Upper lobe of left lung (tissue), 6 donors: ENCODE results near the gene GLUL. TPM values are rescaled to one million over a fixed set of nuclear protein-coding genes. Genes with fewer than 3 reads are reported as not detected.
A peak's percentile ranks its signal among the peaks of the same experiment; 100 is the strongest.

Experiments used
- ATAC-seq, 2 donors: fragments of 200-7000 bp; cut with Tn5 transposase; one replicate each; pipeline ENCODE4 v1.9.1; 2022; ENCODE audit warnings: mild to moderate bottlenecking in 2 of 2, moderate library complexity in 2 of 2; ENCODE audit not compliant: low FRiP score in 2 of 2
- DNase-seq, 2 donors: peaks; one replicate each; pipeline ENCODE4 v3.0.0-alpha.2; 2019 to 2020
- H3K27ac ChIP-seq, 4 donors: fragments of 200-600 bp; sonication (generic); one replicate each; pipeline ENCODE4 v1.5.1; 2016 to 2019
- H3K27me3 ChIP-seq, 4 donors: fragments of 200-600 bp; sonication (generic); one replicate each; pipeline ENCODE4 v1.5.1; 2017 to 2019
- H3K36me3 ChIP-seq, 4 donors: fragments of 200-600 bp; sonication (generic); one replicate each; pipeline ENCODE4 v1.5.1; 2016 to 2019
- H3K4me1 ChIP-seq, 4 donors: fragments of 200-600 bp; sonication (generic); one replicate each; pipeline ENCODE4 v1.5.1; 2018 to 2019
- H3K4me3 ChIP-seq, 4 donors: fragments of 200-600 bp; sonication (generic); one replicate each; pipeline ENCODE4 v1.5.1; 2017 to 2019; ENCODE audit warnings: mild to moderate bottlenecking in 2 of 4, moderate library complexity in 1 of 4
- H3K9me3 ChIP-seq, 4 donors: fragments of 200-600 bp; sonication (generic); one replicate each; pipeline ENCODE4 v1.5.1; 2018 to 2019
- EP300 ChIP-seq, 4 donors: sonication (generic); formaldehyde crosslinking; IDR thresholded peaks; one replicate each; pipeline ENCODE4 v1.5.1; 2017; ENCODE audit warnings: antibody characterized with exemption in 4 of 4, control low read depth in 2 of 4
- POLR2A ChIP-seq, 4 donors: fragments of 450-650 bp; IDR thresholded peaks; one replicate each; pipeline ENCODE4 v1.5.1; 2016 to 2017; ENCODE audit warnings: antibody characterized with exemption in 4 of 4, mild to moderate bottlenecking in 2 of 4
- POLR2AphosphoS5 ChIP-seq, 2 donors: sonication (generic); formaldehyde crosslinking; IDR thresholded peaks; one replicate each; pipeline ENCODE4 v1.5.1; 2017; ENCODE audit warnings: antibody characterized with exemption in 2 of 2
- WGBS, 2 donors: methylation state at CpG; one replicate each; pipeline ENCODE4 v1.1.5; 2017 to 2018; 5-methylcytosine and 5-hydroxymethylcytosine counted together
- total RNA-seq, 6 donors: library from RNA; depleted of rRNA in 4 of 6; stranded (reverse); fragments of >200 nt in 4 of 6; gene quantifications; one replicate each; pipeline versions ENCODE4 v1.1.0 to v1.2.1, GENCODE V29; 2016 to 2021
- TF ChIP-seq, protein P1 (sequence below), 6 experiments: fragments of 450-650 bp in 4 of 6; fragments of 200-600 bp in 2 of 6; sonication (generic) in 2 of 6; IDR thresholded peaks; one replicate each; pipeline ENCODE4 v1.5.1; 2016 to 2019; ENCODE audit warnings: antibody characterized with exemption in 6 of 6
- donor health status: DM: no; HTN: no; CAD: no; lungs with moderate emphysema.
- donor health status: DM: no; HTN: yes; CAD: no; lungs with severe emphysema.

GLUL gene
- total RNA-seq, 6 donors from 2014 or later = 1,145 to 1,831 (median 1,583) TPM

DNA sequence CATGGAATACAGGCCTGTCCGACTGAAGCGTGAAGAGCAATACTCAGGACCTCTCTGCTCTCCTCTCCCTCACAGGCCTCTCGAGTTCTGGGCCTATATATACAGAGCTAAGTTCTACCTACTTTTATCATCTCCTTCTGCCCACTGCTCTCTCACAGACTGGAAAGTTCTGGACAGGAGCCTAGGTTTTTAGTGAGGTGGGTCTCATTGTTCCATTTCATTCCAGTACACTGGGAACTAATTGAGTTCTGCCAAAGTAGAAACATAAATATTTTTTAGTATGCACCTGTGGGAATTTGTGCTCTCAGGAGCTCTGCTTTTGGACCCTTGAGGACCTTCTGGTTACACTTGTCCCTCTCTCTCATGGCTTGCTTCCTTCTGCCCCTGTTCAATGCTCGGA is 9.0 kb upstream of the GLUL start, which contains the start of gene TEDDM1:
Gene TEDDM1, minus strand, starts transcription at position 101 of the 400 bp plus-strand sequence. CDS start 182 bp downstream, outside the sequence.
- peaks cover 15 to 21% (median 18%) of the 10 kb centered on the region in 4 donors for H3K4me1 ChIP-seq
- TF ChIP-seq, protein P1, sequence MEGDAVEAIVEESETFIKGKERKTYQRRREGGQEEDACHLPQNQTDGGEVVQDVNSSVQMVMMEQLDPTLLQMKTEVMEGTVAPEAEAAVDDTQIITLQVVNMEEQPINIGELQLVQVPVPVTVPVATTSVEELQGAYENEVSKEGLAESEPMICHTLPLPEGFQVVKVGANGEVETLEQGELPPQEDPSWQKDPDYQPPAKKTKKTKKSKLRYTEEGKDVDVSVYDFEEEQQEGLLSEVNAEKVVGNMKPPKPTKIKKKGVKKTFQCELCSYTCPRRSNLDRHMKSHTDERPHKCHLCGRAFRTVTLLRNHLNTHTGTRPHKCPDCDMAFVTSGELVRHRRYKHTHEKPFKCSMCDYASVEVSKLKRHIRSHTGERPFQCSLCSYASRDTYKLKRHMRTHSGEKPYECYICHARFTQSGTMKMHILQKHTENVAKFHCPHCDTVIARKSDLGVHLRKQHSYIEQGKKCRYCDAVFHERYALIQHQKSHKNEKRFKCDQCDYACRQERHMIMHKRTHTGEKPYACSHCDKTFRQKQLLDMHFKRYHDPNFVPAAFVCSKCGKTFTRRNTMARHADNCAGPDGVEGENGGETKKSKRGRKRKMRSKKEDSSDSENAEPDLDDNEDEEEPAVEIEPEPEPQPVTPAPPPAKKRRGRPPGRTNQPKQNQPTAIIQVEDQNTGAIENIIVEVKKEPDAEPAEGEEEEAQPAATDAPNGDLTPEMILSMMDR (IDR thresholded peaks at IDR 0.05) = no peak
- no peak for TF ChIP-seq EP300 (IDR thresholded peaks at IDR 0.05)
- no peak for TF ChIP-seq POLR2A (IDR thresholded peaks at IDR 0.05)
- TF ChIP-seq POLR2AphosphoS5 (IDR thresholded peaks at IDR 0.05) = no peak
- H3K9me3 ChIP-seq = peaks cover 0 to 3% (median 1%) of the 10 kb centered on the region in 4 donors
- no peaks in the 10 kb centered on the region for H3K36me3 ChIP-seq
- ATAC-seq = no peak
- no peak for DNase-seq
- no peak within 1 kb of the TSS for H3K27ac ChIP-seq
- 92 to 97% methylated on average over 4 of the region's 4 CpGs for whole genome bisulfite sequencing, 2 donors
- H3K27me3 ChIP-seq = no peaks in the 10 kb centered on the region
- no peak within 1 kb of the TSS for H3K4me3 ChIP-seq

DNA sequence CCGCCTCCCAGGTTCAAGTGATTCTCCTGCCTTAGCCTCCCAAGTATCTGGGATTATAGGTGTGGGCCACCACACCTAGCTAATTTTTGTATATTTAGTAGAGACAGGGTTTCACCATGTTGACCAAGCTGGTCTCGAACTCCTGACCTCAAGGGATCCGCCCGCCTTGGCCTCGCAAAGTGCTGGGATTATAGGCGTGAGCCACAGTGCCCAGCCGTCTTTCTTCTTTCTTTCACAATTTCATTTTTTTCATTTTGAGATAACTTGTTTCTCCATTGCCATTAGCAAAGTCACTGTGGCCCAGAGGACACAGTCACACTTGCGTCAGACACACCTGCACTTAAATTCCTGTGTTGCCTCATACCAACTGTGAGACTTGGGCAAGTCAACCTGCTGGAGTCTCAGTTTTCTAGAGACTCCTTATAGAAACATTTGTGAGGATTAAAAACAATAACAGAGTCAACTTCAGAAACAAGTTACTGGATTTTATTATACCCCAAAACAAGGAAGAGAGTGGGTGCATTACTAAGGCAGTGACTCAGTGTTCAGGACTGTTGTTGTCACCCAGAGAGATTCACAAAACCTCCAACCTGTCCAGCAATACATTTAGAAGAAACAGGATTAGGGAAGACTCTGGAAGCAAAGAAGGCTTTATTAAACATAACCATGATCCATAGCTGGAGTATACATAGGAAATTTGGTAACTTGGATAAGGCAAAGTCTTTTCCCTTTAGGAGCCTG is 6.2 kb upstream of the GLUL start:
- DNase-seq (peak in 1 of 2 donors; percentile 79), ATAC-seq (peak in 1 of 2 donors; percentile 70)
- H3K4me1 ChIP-seq = peaks cover 17 to 31% (median 25%) of the 10 kb centered on the region in 4 donors
- peak overlapping the region; percentile 29 to 100 (median 59) for H3K27ac ChIP-seq
- no peaks in the 10 kb centered on the region for H3K9me3 ChIP-seq
- 38 to 81% methylated on average over 7 to 8 of the region's 8 CpGs for WGBS, 2 donors
- H3K4me3 ChIP-seq = no peak overlapping the region
- TF ChIP-seq POLR2AphosphoS5 (IDR thresholded peaks at IDR 0.05) = peak; percentile 53 to 60
- TF ChIP-seq, protein P1 (IDR thresholded peaks at IDR 0.05) = no peak
- H3K36me3 ChIP-seq = no peaks in the 10 kb centered on the region
- no peaks in the 10 kb centered on the region for H3K27me3 ChIP-seq

DNA sequence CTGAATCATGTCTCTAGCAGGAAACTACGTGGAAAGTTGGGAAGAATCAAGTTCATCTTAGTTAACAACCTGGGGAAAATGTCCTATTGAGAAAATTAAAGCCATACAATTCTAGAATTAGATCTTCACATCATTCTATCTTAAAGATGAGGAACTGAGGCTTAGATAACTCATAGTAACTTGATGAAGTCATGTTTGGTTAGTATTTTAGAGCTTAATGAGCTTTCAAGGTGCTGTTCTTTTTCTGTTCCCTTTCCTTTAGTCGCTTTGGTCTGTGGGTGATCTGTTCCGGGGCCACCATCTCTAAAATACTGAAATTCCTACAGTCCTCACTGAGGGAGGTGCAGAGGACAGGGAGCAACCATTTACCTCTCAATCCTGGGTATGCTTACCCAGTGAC is 4.3 kb upstream of the GLUL start:
- ATAC-seq (no peak), DNase-seq (no peak)
- Histone ChIP-seq H3K27ac (peak overlapping the region in 2 of 4 donors; percentile 60 to 100), H3K27me3 (no peaks in the 10 kb centered on the region), H3K4me3 (no peak overlapping the region), H3K9me3 (no peaks in the 10 kb centered on the region), H3K4me1 (peaks cover 22 to 38% (median 29%) of the 10 kb centered on the region in 4 donors), H3K36me3 (no peaks in the 10 kb centered on the region)
- WGBS, 2 donors = 79 to 85% methylated on average over 3 of the region's 3 CpGs
- TF ChIP-seq, protein P1 (IDR thresholded peaks at IDR 0.05) = no peak
- TF ChIP-seq EP300 (IDR thresholded peaks at IDR 0.05) = no peak
- no peak for TF ChIP-seq POLR2AphosphoS5 (IDR thresholded peaks at IDR 0.05)
- TF ChIP-seq POLR2A (IDR thresholded peaks at IDR 0.05) = no peak

DNA sequence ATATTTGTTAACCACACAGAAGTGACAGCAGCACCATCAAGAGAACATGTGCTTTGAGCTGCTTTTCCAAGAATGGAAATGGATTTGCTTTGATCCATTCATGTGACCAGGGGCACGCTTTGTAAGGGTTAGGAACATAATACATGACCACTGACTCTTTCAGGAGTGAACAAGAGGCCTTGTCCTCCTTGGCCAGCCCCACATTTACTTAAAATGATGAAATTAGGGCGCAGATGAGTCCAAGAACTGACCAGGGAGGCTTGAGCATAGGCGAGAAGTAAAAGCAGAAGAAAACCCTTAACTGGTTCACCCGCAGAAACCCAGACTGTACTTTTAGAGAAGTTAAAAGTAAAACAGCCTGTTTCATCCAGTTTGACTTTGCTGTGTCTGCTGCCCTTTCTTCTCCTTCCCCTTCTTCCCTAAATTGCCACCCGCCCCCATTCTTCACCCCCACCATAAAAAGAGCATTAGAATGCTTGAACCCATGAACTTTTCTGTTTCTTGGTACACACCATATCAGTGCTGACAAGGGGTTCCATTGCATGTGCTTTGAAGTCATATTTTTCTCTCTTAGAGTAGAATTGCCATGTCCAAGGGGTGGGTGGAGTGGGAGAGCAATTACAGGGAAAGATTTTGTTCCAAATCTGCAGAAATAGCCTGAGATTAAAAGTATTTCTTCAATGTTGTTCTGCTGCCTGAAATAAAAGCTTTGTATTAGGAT is 2.6 kb upstream of the GLUL start:
- no peak overlapping the region for H3K4me3 ChIP-seq
- H3K4me1 ChIP-seq = peaks cover 22 to 38% (median 29%) of the 10 kb centered on the region in 4 donors
- H3K36me3 ChIP-seq = peaks cover 0 to 5% (median 0%) of the 10 kb centered on the region in 4 donors
- ATAC-seq = no peak
- TF ChIP-seq POLR2AphosphoS5 (IDR thresholded peaks at IDR 0.05) (no peak), POLR2A (IDR thresholded peaks at IDR 0.05) (peak in 1 of 4 donors; percentile 67), EP300 (IDR thresholded peaks at IDR 0.05) (no peak)
- peak in 1 of 2 donors; percentile 36 for DNase-seq
- 47 to 48% methylated on average over 5 of the region's 5 CpGs for WGBS, 2 donors
- H3K27ac ChIP-seq = peak overlapping the region; percentile 48 to 100 (median 97)
- H3K27me3 ChIP-seq = no peaks in the 10 kb centered on the region
- H3K9me3 ChIP-seq = no peaks in the 10 kb centered on the region
